ENCODE measurements around the gene FLNB. TPM values are rescaled to one million over a fixed set of nuclear protein-coding genes. Genes with fewer than 3 reads are reported as not detected.

FLNB gene
- total RNA-seq, 1 donor: 274 TPM

- Histone ChIP-seq H3K4me1 (ENCODE audit: insufficient read depth, low read length) (peaks cover 23% of the 10 kb centered on the region), H3K27me3 (ENCODE audit: insufficient read depth, low read length) (no peaks in the 10 kb centered on the region), H3K4me3 (ENCODE audit: insufficient read depth, low read length) (no peak overlapping the region), H3K4me2 (ENCODE audit: insufficient read depth, low read length) (no peak overlapping the region), H3K9me3 (ENCODE audit: low read depth, low read length) (no peaks in the 10 kb centered on the region), H3K27ac (ENCODE audit: low read depth, low read length) (no peak overlapping the region), H2AFZ (ENCODE audit: low read length) (no peak overlapping the region), H4K20me1 (ENCODE audit: insufficient read depth, low read length) (no peaks in the 10 kb centered on the region), H3K79me2 (ENCODE audit: insufficient read depth, low read length) (no peaks in the 10 kb centered on the region), H3K36me3 (ENCODE audit: insufficient read depth, low read length) (no peaks in the 10 kb centered on the region)
- DNase-seq (ENCODE audit: insufficient read length, low spot score, missing footprints): no peak
- TF ChIP-seq, protein P1, sequence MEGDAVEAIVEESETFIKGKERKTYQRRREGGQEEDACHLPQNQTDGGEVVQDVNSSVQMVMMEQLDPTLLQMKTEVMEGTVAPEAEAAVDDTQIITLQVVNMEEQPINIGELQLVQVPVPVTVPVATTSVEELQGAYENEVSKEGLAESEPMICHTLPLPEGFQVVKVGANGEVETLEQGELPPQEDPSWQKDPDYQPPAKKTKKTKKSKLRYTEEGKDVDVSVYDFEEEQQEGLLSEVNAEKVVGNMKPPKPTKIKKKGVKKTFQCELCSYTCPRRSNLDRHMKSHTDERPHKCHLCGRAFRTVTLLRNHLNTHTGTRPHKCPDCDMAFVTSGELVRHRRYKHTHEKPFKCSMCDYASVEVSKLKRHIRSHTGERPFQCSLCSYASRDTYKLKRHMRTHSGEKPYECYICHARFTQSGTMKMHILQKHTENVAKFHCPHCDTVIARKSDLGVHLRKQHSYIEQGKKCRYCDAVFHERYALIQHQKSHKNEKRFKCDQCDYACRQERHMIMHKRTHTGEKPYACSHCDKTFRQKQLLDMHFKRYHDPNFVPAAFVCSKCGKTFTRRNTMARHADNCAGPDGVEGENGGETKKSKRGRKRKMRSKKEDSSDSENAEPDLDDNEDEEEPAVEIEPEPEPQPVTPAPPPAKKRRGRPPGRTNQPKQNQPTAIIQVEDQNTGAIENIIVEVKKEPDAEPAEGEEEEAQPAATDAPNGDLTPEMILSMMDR (IDR thresholded peaks at IDR 0.05; ENCODE audit: extremely low read depth, low read depth, low read length): no peak
Observed at GRCh38 chr3:57982561-57983243, 25.5 kb upstream of the FLNB start.

DNA sequence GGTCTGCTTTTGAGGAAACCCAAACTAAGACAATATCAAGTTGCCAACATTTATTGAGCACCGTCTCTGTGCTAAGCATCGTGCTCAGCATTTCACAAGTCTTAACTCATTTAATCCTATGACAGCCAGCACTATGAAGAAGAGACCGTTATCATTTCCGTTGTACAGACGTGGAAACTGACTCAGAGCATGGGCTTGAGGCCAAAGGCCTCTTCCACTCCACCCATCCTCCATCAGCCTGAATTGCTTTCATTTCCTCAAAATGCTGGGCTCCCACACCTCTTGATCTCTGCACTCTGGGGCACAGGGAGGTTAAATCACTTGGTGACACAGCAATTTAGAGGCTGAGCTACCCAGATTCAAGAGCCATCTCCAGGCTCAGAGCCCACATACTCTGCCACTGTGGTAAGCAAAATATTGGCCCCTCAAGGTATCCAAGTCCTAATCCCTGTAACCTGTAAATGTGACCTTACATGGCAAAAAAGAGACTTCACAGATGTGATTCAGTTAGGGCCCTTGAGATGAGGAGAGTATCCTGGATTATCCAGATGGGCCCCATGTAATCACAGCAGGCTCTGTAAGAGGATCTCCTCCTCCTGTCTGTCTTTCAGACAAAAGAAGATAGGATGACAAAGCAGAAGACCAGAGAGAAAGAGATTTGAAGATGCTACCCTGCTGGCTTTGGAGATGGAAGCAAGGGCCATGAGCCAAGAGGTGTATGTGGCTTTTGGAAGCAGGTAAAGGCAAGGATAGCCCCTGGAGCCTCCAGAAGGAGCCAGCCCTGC, 24.3 kb upstream of the FLNB start:
- peak overlapping the region; percentile 42 for H2AFZ ChIP-seq (ENCODE audit: low read length)
- no peaks in the 10 kb centered on the region for H3K9me3 ChIP-seq (ENCODE audit: low read depth, low read length)
- no peaks in the 10 kb centered on the region for H4K20me1 ChIP-seq (ENCODE audit: insufficient read depth, low read length)
- H3K4me1 ChIP-seq (ENCODE audit: insufficient read depth, low read length): peaks cover 14% of the 10 kb centered on the region
- DNase-seq (ENCODE audit: insufficient read length, low spot score, missing footprints): peak; percentile 83
- H3K79me2 ChIP-seq (ENCODE audit: insufficient read depth, low read length): no peaks in the 10 kb centered on the region
- H3K27me3 ChIP-seq (ENCODE audit: insufficient read depth, low read length): no peaks in the 10 kb centered on the region
- peak overlapping the region; percentile 50 for H3K27ac ChIP-seq (ENCODE audit: low read depth, low read length)
- peak overlapping the region; percentile 33 for H3K4me2 ChIP-seq (ENCODE audit: insufficient read depth, low read length)
- TF ChIP-seq, protein P1 (IDR thresholded peaks at IDR 0.05; ENCODE audit: extremely low read depth, low read depth, low read length): no peak
- no peaks in the 10 kb centered on the region for H3K36me3 ChIP-seq (ENCODE audit: insufficient read depth, low read length)
- H3K4me3 ChIP-seq (ENCODE audit: insufficient read depth, low read length): no peak overlapping the region

DNA sequence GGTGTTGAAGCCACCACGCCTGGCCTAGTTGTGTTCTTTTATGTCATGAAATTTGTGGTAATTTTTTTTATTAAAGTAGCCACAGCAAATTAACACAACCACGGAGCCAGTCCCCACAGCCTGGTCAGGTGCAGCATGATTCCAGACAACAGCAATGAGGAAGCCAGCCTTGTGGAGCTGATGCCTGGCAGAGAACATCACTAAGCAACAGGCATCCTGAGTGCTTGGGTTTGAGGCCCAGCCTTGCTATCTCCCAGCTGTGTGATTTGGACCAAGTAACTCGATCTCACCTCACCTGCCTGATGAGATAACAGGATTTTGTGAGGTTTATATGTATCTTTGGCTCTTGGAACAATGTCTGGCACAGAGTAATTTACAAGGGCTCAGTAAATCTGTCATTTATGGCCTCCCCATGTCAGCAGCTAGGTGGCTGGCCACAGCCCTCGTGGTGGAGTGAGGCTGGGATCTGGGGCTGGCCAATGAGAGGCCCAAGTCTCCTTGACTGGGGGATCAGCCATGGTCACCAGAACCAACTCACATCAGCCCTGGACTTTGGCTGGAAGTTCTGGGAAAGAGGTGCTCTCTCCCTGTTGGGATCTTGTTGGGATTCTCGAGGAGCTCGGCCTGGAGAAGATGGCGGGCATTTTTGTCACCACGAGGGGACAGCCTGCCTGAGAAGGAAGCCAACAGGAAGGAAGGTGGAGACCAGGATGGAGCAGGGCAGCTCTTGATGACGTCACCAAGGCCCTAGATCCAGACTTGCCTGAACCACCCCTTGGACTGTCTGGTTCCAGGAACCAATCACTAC, 22.8 kb upstream of the FLNB start:
- no peaks in the 10 kb centered on the region for H4K20me1 ChIP-seq (ENCODE audit: insufficient read depth, low read length)
- H3K27me3 ChIP-seq (ENCODE audit: insufficient read depth, low read length): no peaks in the 10 kb centered on the region
- no peaks in the 10 kb centered on the region for H3K9me3 ChIP-seq (ENCODE audit: low read depth, low read length)
- H3K4me3 ChIP-seq (ENCODE audit: insufficient read depth, low read length): no peak overlapping the region
- H3K4me1 ChIP-seq (ENCODE audit: insufficient read depth, low read length): peaks cover 14% of the 10 kb centered on the region
- no peaks in the 10 kb centered on the region for H3K36me3 ChIP-seq (ENCODE audit: insufficient read depth, low read length)
- H2AFZ ChIP-seq (ENCODE audit: low read length): no peak overlapping the region
- H3K4me2 ChIP-seq (ENCODE audit: insufficient read depth, low read length): no peak overlapping the region
- no peak for DNase-seq (ENCODE audit: insufficient read length, low spot score, missing footprints)
- TF ChIP-seq, protein P1 (IDR thresholded peaks at IDR 0.05; ENCODE audit: extremely low read depth, low read depth, low read length): no peak
- no peak overlapping the region for H3K27ac ChIP-seq (ENCODE audit: low read depth, low read length)
- no peaks in the 10 kb centered on the region for H3K79me2 ChIP-seq (ENCODE audit: insufficient read depth, low read length)

DNA sequence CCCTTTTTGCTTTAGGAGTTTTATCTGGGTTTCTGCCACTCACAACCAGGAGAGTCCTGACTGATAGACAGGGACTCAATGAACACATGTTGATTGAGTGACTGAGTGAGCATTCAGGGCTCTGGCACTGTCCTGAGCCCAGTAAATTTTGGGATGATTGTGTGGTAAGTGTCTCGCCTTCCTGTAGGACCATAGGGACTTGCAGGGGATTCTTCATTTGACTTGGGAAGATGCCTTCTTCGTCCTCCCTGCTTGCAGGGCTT, 22.3 kb upstream of the FLNB start:
- H4K20me1 ChIP-seq (ENCODE audit: insufficient read depth, low read length): no peaks in the 10 kb centered on the region
- no peaks in the 10 kb centered on the region for H3K36me3 ChIP-seq (ENCODE audit: insufficient read depth, low read length)
- H3K79me2 ChIP-seq (ENCODE audit: insufficient read depth, low read length): no peaks in the 10 kb centered on the region
- no peak for DNase-seq (ENCODE audit: insufficient read length, low spot score, missing footprints)
- no peak overlapping the region for H3K4me2 ChIP-seq (ENCODE audit: insufficient read depth, low read length)
- H3K27me3 ChIP-seq (ENCODE audit: insufficient read depth, low read length): no peaks in the 10 kb centered on the region
- no peaks in the 10 kb centered on the region for H3K9me3 ChIP-seq (ENCODE audit: low read depth, low read length)
- H3K4me3 ChIP-seq (ENCODE audit: insufficient read depth, low read length): no peak overlapping the region
- H3K27ac ChIP-seq (ENCODE audit: low read depth, low read length): no peak overlapping the region
- H3K4me1 ChIP-seq (ENCODE audit: insufficient read depth, low read length): peaks cover 14% of the 10 kb centered on the region
- TF ChIP-seq, protein P1 (IDR thresholded peaks at IDR 0.05; ENCODE audit: extremely low read depth, low read depth, low read length): no peak
- H2AFZ ChIP-seq (ENCODE audit: low read length): no peak overlapping the region
